DMS79 (cell line): ENCODE measurements around the gene HCRTR1.
"Not testable (repeated sequence)": the region's sequence is repeated elsewhere in the genome, so short reads cannot be mapped to it uniquely, and the experiment has no call there.

ENCODE experiments used
- DNase-seq: peaks from one replicate; lab custom pipeline; 2025; lab: John Stamatoyannopoulos, UW

The HCRTR1 gene

DNA sequence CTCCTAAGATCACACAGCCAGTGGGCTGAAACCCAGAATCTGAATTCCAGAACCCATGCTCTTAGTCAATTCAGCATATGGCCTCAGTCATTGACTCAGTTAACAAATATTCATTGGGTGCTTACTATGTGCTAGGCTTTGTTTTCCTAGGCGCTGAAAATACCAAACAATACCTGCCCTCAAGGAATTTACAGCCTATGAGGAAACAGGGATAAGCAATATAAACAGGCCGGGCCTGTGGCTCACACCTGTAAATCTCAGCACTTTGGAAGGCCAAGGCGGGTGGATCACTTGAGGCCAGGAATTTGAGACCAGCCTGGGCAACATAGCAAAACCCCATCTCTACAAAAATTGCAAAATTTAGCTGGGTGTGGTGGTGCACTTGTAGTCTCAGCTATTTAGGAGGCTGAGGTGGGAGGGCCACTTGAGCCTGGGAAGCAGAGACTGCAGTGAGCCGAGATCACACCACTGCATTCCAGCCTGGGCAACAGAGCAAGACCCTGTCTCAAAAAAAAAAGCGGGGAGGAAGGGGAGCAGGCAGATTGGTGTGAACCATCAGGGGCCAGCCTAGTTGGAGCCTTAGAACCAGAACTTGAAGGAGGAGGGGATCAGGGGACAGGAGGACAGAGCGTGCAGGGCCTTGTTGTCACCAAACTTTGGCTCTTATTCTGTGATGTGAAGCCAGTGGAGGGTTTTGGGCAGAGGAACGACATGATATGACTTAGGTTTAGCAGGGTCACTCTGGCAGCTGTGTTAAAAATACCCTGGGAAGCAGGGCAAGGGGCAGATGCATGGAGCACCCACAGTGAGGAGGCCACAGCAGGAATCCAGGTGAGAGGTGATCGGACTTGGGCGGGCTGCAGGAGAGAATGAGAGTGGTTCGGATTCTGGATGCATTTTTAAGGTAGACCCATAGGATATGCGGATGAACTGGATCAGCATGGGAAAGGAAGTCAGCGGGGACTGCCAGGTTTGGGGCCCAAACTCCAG, 35.4 kb upstream of the HCRTR1 start:
- no peak for DNase-seq

DNA sequence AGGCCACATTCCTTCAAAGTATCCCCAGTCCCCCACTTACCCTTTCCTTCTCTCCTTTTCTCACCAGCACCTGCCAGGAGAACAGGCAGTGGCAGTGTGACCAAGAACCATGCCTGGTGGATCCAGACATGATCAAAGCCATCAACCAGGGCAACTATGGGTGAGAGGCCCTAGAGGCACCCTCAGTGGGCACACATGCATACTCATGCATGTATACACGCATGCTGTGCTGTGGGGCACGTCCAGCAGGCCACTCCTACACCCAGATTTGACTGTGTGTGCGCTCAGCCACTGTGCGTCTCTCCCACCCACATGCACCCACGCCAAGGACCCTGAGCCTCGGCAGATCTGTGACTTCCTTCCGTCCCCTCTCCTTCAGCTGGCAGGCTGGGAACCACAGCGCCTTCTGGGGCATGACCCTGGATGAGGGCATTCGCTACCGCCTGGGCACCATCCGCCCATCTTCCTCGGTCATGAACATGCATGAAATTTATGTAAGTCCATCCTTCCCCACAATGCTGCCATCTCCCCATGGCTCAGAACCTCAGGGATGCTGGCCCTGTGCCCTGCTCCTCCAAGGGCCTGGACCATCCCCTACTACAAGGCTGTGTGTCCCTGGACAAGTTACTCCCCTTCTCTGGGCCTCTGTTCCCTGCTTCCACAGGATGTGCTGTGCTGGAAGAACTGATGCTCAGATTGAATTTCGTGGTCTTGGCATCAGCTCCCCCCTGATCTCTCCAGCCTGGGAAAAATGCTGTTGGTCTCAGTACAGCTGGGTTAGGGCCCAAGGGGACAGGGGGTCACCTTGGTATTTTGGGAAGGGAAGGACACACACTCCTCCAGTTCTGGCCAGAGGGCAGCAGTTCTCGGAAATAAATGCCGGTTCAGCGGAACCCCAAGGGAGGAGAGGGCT, 34.2 kb upstream of the HCRTR1 start:
- no peak for DNase-seq

DNA sequence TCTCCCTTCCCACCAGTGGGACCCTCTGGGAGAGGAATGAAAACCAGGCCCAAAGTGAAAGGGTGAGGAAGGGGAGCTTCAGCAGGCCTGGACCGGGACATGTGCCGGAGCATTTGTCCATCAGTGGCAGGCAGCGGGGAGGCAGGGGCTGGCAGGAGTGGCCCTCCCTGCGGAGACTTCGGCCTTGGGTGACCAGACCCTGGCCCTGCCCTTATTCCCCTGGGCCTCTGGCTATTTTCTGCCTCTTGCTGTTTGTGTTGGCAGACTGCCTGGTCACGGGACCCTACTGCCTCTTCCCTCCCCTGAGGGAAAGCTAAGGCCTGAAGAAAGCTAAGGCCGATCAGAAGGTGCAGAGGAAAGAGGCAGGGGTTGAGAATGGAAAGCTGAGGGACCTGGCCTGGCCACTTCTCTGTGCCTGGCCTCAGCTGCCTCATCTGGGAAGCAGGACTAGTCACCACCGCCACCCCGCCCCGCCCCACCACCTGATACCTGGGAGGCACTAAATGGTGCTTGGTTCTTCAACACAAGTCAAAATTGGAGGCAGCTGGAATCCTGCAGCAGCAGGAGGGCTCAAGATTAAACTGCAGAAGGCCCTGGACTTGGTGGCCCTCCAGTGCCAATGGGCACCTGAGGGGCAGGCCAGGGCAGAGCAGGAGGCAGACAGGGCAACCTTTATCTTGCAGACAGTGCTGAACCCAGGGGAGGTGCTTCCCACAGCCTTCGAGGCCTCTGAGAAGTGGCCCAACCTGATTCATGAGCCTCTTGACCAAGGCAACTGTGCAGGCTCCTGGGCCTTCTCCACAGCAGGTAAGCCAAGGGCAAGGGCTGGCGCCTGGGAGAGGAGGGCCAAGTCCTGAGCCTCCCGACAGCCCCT, 33.3 kb upstream of the HCRTR1 start:
- no peak for DNase-seq

DNA sequence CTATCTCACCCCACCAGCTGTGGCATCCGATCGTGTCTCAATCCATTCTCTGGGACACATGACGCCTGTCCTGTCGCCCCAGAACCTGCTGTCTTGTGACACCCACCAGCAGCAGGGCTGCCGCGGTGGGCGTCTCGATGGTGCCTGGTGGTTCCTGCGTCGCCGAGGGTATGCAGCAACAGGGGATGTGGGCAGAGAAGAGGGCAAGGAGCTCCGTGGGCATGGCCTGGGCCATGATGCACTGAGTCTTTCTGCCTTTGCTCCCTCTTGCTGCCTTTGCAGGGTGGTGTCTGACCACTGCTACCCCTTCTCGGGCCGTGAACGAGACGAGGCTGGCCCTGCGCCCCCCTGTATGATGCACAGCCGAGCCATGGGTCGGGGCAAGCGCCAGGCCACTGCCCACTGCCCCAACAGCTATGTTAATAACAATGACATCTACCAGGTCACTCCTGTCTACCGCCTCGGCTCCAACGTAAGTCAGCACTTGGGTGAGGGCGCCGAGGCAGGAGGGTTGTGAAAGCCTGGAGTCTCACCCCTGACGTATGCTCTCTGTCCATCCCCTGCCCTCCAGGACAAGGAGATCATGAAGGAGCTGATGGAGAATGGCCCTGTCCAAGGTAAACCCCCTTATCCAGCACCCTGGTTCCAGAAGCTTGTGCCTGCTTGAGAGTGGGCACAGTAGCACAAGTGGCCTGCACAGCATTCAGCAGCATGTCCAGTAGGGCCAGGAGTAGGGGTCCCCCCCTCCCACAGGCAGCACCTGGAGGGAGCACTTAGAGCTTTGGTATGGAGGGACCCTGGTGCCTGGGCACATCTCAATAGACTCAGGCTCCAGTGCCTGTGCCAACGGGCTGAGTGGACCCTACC, 32.4 kb upstream of the HCRTR1 start:
- no peak for DNase-seq

DNA sequence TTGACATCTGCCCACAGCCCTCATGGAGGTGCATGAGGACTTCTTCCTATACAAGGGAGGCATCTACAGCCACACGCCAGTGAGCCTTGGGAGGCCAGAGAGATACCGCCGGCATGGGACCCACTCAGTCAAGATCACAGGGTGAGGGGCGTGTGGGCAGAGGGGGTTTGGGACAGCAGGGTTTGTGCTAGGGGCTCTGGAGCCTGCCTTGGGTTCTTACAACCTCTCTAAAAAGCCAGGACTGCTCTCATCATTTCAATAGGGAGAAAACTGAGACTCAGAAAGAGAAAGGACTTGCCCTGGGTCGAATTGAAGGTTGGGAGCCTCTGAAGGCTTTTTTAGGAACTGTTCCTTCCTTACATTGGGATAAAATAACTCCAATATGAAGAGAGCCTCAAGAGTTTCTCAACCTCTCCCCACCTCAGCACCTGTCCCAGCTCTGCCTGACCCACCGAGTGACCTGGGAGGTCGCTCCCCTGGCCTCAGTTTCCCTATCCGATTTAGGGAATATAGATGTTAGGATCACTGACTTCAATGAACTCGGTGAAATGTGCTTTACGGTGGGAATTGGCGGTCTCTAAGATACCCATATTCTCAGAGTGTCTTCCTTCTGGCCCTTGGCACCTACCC, 31.6 kb upstream of the HCRTR1 start:
- no peak for DNase-seq

DNA sequence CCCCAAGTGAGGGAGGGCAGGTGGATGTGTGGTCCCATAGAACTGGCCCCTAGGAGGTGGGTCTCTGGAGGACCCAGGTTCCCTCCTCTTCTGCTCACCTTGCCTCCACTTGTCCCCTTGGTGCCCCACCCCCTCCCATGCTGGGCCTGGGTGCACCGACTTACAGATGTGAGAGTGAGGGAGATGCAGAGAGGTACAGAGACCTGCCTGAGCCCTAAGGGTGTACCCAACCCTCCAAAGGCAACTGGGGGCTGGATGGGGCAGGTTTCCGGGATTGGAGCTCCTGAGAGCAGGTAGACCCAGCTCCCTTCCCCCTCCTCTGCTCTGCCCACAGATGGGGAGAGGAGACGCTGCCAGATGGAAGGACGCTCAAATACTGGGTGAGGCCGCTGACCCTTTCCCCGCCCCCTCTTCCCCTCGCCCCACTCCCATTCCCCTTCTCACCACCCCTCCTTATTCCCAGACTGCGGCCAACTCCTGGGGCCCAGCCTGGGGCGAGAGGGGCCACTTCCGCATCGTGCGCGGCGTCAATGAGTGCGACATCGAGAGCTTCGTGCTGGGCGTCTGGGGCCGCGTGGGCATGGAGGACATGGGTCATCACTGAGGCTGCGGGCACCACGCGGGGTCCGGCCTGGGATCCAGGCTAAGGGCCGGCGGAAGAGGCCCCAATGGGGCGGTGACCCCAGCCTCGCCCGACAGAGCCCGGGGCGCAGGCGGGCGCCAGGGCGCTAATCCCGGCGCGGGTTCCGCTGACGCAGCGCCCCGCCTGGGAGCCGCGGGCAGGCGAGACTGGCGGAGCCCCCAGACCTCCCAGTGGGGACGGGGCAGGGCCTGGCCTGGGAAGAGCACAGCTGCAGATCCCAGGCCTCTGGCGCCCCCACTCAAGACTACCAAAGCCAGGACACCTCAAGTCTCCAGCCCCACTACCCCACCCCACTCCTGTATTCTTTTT, 30.8 kb upstream of the HCRTR1 start:
- no peak for DNase-seq

DNA sequence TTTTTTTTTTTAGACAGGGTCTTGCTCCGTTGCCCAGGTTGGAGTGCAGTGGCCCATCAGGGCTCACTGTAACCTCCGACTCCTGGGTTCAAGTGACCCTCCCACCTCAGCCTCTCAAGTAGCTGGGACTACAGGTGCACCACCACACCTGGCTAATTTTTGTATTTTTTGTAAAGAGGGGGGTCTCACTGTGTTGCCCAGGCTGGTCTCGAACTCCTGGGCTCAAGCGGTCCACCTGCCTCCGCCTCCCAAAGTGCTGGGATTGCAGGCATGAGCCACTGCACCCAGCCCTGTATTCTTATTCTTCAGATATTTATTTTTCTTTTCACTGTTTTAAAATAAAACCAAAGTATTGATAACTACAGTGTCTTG, 30.2 kb upstream of the HCRTR1 start:
- not testable (repeated sequence) for DNase-seq

DNA sequence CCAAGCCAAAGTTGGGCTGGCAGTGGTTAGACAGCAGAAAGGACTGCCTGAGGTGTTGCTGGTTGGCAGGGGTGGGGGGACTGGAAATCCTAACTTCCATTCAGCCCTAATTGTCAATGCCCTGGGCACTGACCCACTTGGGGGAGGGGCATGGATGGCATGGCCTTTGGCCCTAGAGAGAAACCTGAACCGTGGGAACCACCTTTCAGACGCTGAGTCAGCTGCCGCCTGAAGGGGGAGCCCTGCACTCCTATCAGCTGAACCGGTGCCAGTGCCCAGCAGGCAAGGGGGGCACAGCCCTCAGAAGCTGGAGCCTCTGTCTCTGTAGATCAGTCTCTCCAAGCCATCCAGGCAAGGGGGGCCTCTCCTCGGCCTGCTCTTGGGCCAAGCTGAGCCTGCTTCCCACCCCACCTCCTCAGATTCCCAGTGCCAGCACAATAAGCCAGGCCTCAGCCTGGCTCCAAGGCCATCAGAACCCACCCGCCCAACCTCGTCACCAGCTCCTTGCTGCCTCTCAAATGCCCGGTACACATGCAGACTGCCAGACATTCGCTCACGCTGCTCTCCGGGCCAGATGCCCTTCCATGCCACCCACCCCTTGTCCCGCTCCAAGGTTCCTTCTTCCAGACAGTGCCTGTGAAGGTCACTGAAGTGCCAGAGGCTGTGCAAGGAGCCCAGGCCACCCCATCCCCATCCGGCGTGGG, 29.6 kb upstream of the HCRTR1 start:
- DNase-seq = no peak

DNA sequence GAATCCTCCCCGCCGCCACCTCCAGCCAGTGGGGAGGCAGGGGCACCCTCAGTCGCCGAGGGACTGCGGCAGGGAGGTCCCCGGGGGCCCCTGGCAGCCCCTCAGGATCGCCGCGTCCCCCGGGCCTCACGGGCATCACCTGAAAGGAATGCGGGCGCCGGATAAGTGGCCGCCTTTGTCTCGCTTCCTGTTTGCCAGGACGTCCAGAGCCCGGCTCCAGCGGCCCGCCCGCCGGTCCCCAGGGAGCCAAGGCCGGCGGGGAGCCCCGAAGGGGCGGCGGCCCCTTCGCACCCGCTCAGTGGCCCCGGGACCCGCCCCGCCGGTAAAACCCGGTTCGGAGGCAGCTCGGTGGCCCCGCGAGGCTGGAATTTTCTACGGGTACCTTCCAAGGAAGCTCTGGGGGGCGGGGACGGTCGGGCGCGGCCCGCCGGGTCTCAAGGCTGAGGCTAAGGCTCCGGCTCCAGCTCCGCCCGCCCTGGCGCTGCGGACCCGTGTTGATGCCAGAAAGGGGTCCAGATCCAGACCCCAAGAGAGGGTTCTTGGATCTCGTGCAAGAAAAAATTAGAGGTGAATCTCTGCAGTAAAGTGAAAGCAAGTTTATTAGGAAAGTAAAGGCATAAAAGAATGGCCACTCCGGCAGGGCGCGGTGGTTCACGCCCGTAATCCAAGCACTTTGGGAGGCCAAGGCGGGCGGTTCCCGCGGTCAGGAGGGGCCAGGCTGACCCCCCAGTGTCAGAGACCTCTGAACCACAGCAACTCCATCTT, 28.6 kb upstream of the HCRTR1 start:
- DNase-seq = no peak

DNA sequence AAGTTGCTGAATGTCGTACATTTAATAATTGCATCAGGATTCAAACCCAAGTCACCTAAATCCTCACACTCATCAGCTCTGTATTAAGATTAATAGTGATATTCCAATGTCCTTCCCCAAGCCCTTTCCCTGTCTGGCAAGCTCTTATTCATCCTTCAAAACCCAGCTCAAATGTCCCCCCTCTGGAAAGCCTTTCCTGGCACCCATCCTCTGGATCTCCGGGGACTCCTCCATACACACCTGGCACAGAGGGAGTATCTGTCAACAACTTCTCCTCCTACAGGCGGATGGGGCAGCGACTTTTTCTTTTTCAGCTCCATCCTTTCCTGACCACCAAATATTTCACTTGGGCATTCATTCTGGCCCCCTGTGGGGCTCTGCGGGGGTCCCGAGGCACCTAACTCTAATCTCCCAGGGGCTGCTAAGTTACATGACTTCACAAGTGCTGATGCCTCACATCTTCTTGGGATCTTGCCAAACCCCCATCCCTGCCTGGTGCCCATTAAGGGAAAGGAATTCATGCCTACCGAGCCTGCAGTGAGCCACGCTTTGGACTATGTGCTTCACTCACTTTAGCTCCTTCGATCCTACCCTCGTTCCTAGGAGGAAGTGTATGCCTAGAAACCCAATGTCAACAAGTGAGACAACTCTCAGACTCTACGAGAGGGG, 25.9 kb upstream of the HCRTR1 start:
- DNase-seq = peak; percentile 19

DNA sequence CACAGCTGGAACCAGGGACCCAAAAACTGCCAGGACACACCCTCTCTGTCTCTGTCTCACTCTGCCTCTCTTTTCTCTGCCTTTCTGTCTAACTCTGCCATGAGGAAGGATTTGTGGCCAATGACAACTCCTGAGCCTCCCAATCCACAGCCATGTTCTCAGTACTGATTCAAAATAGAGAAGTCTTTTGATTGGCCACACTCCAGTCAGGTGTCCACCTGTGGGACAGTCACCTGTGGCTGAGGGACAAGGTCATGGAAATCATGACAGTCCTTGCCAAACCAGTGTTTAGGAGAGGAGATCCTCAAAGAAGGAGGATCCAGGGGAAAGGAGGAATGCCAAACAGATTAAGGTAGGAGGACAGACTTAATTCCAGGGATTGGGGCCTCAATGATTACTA, 25.4 kb upstream of the HCRTR1 start:
- DNase-seq = no peak

DNA sequence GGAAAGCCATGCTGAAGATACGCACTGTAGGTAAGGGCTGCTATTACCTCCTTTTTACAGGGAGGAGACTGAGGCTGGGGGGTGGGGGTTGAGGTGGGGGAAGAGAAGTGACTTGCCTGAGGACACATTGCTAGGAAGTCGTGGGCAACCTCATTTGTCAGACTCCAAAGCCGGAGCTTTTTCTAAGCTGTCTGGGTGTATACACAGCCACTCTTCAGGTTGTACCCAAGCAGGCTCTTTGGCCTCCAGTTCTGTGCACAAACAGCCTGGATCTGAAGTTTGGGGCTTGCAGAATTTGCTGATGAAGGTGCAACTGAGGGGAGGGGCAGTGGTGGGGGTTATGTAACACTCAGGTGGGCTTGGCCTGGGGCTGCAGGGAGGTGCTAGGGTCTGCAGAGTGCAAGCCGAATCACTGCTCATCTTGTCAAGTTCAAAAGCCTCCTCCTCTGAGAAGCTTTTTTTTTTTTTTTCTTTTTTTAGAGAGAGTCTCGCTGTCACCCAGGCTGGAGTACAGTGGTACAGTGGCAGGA, 24.3 kb upstream of the HCRTR1 start:
- DNase-seq = no peak

DNA sequence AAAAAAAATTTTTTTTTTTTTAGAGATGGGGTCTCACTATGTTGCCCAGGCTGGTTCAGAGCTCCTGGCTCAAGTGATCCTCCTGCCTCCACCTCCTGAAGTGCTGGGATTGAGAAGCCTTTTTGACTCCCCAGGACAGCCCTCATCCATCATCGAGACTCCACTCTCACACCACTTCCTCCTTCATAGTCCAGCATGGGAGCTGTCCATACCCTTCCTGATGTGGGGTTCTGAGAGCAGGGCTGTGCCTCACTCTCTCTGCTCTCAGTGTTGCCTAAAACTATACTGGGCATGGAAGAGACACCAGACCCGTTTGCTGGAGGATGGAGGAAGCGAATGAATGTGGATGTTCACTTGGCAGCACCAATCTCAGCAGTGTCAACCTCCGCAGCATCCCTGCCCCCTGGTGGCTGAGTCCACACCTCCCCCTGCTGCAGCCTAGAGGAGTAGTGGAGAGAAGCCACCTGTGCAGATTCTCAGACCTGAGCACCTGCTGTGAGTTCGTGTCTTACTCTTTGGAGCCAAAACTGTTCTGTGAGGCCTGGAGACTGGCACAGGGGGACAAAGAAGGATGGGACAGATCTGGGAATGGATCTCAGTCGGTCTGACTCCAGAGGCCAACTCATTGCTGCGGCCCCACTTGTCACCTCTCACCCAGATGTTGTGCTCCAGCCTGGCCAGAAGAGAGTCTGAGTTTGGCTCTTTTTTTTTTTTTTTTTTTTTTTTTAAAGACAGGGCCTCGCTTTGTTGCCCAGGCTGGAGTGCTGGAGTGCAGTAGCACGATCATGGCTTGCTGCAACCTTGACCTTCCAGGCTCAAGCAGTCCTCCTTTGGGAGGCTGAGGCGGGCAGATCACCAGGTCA, 23.5 kb upstream of the HCRTR1 start:
- DNase-seq = no peak

DNA sequence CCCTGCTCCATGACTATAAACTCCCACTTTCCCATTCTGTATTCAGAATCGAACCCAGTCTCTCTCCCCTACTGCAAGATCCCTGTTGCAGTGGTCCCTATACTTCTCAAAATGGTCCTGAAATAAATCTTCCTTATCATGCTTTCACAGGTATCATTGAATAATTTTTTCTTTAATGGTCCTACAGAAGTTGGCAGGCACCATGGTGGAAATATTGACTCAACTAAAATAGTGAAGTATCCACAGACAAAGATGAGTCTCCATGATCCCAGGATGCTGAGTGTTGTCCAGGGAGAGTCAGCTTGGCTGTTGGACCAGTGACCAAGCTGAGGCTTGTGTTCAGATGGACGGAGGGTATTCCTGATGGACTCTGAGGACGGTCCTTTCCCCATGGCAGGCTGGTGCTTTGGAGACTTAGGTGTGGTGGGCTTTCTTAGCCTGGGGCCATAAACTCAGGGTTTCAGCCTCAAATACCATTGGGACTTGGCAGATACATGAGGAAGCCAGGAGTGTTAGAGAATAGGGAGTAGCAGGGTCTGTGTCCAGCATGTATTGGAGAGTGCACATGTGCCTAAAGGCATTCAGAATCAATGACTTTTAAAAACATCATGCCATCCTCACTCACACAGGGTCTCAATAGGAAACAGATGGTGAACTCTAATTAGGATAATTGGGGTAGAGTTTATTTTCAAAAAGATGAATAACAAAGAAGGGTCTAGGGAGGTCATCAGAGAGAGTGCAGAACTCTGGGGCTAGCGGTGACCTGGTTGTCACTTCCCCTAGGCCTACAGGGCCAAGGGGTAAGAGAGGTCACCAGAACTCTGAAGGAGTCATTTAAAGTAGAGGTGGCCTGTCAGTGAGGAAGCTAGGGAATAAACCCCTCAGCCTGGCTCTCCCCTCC, 21.4 kb upstream of the HCRTR1 start:
- DNase-seq = no peak

DNA sequence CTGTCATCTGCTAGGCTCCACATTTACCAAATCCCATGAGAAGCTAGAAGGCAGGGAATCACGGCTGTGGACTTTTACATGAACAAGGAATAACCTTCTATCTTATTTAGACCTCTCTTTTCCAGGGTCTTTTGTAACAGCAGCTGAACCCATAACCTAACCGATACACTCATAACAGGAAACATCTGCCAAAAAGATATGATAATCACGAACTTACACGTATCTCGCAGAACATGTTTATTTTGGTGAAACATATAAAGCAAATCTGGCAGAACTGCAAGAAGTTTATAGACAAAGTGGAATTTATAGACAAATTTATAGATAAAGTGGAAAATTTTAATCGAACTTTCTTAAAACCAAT, 20.8 kb upstream of the HCRTR1 start:
- no peak for DNase-seq
